SK-N-SH (cell line): ENCODE measurements around the gene CENPL. TPM values are rescaled to one million over a fixed set of nuclear protein-coding genes. Genes with fewer than 3 reads are reported as not detected.

Experiments used
- CTCF ChIA-PET: fragments of 300-600, 350-600 bp; formaldehyde crosslinking; extraction: SDS; loops from one replicate; lab custom pipeline; 2021; lab: Yijun Ruan, JAX
- POLR2A ChIA-PET: fragments of 350-600 bp; sonication (Branson Sonifier 250); formaldehyde crosslinking; extraction: SDS; loops from one replicate; lab custom pipeline; 2020; ENCODE audit warnings: antibody characterized with exemption, inconsistent platforms; lab: Yijun Ruan, JAX
- DNase-seq: peaks from one replicate; pipeline ENCODE4 v3.0.0; 2012
- H2AFZ ChIP-seq: fragments of 200-600 bp; sonication (generic); 2 replicates; pipeline ENCODE4 v1.8.1; 2016; ENCODE audit warnings: antibody characterized with exemption, mild to moderate bottlenecking, low read depth
- H3F3A ChIP-seq: fragments of 200-600 bp; sonication (generic); replicated peaks from 2 replicates; pipeline ENCODE3; 2016; ENCODE audit warnings: antibody characterized with exemption, mild to moderate bottlenecking; ENCODE audit not compliant: insufficient read depth
- H3K27ac ChIP-seq, 2 experiments: fragments of 200-500 bp in 1 of 2; fragments of 200-600 bp in 1 of 2; sonication (Bioruptor generic) in 1 of 2; sonication (generic), shearing (Covaris generic) in 1 of 2; 2 replicates each; pipeline versions ENCODE4 v1.5.1 to v1.6.1; 2014 to 2016; ENCODE audit warnings: low read depth in 2 of 2, inconsistent platforms in 1 of 2, low read length in 1 of 2, mild to moderate bottlenecking in 1 of 2, mixed read lengths in 1 of 2
- H3K27me3 ChIP-seq: fragments of 200-600 bp; sonication (generic), shearing (Covaris generic); 2 replicates; pipeline ENCODE4 v1.6.1; 2016; ENCODE audit warnings: mixed run types; ENCODE audit not compliant: insufficient read depth
- H3K36me3 ChIP-seq, 2 experiments: fragments of 200-500 bp in 1 of 2; fragments of 200-600 bp in 1 of 2; sonication (Bioruptor generic) in 1 of 2; sonication (generic) in 1 of 2; replicated peaks in 1 of 2; 2 replicates each; pipeline versions ENCODE3 to v1.5.1; 2014 to 2016; ENCODE audit warnings: low read length in 1 of 2, mild to moderate bottlenecking in 1 of 2; ENCODE audit not compliant: insufficient read depth in 2 of 2, control insufficient read depth in 1 of 2
- H3K4me1 ChIP-seq, 2 experiments: fragments of 200-500 bp in 1 of 2; fragments of 200-600 bp in 1 of 2; sonication (Bioruptor generic) in 1 of 2; sonication (generic), shearing (Covaris generic) in 1 of 2; 2 replicates each; pipeline versions ENCODE4 v1.5.1 to v1.6.1; 2014 to 2016; ENCODE audit warnings: low read depth in 1 of 2, low read length in 1 of 2, mixed run types in 1 of 2; ENCODE audit not compliant: insufficient read depth in 2 of 2, control insufficient read depth in 1 of 2
- H3K4me2 ChIP-seq: fragments of 200-600 bp; sonication (generic), shearing (Covaris generic); 2 replicates; pipeline ENCODE4 v1.6.1; 2017; ENCODE audit warnings: mixed run types
- H3K4me3 ChIP-seq, 2 experiments: fragments of 200-500 bp in 1 of 2; fragments of 200-600 bp in 1 of 2; sonication (Bioruptor generic) in 1 of 2; sonication (generic), shearing (Covaris generic) in 1 of 2; 2 replicates each; pipeline versions ENCODE4 v1.5.1 to v1.8.1; 2014 to 2016; ENCODE audit warnings: low read depth in 2 of 2, inconsistent platforms in 1 of 2, low read length in 1 of 2, mild to moderate bottlenecking in 1 of 2, mixed read lengths in 1 of 2, moderate library complexity in 1 of 2
- H3K79me2 ChIP-seq: fragments of 200-600 bp; sonication (generic); 2 replicates; pipeline ENCODE4 v1.8.1; 2017; ENCODE audit warnings: mild to moderate bottlenecking; ENCODE audit not compliant: insufficient read depth
- H3K9ac ChIP-seq: fragments of 200-600 bp; sonication (generic); 2 replicates; pipeline ENCODE4 v1.6.1; 2017; ENCODE audit warnings: mixed run types
- H3K9me2 ChIP-seq: fragments of 200-600 bp; sonication (generic); 2 replicates; pipeline ENCODE4 v1.6.1; 2017; ENCODE audit warnings: mixed run types
- H3K9me3 ChIP-seq: fragments of 200-600 bp; sonication (generic); 2 replicates; pipeline ENCODE4 v1.6.1; 2017; ENCODE audit warnings: mixed run types, mild to moderate bottlenecking, moderate library complexity
- H4K20me1 ChIP-seq: fragments of 200-600 bp; sonication (generic); 2 replicates; pipeline ENCODE4 v1.6.1; 2017; ENCODE audit warnings: mild to moderate bottlenecking, mixed run types; ENCODE audit not compliant: insufficient read depth
- CHD2 ChIP-seq: fragments of 150-350 bp; IDR thresholded peaks from 2 replicates; pipeline ENCODE4 v1.6.1; 2018; ENCODE audit warnings: low read length; ENCODE audit not compliant: partially characterized antibody
- ELF1 ChIP-seq: IDR thresholded peaks from 2 replicates; pipeline ENCODE4 v1.4.0; 2012
- EP300 ChIP-seq, 2 experiments: IDR thresholded peaks; 2 replicates each; pipeline versions ENCODE4 v1.4.0 to v1.6.1; 2012; ENCODE audit warnings: borderline replicate concordance in 1 of 2, low read depth in 1 of 2, low read length in 1 of 2
- FOXJ3 ChIP-seq: sonication (generic); formaldehyde crosslinking; IDR thresholded peaks from 2 replicates; pipeline ENCODE4 v1.5.1; 2020; ENCODE audit warnings: mild to moderate bottlenecking, missing genetic modification reagents
- FOXM1 ChIP-seq: IDR thresholded peaks from 2 replicates; pipeline ENCODE4 v1.4.0; 2012; ENCODE audit warnings: low read depth, mild to moderate bottlenecking
- GABPA ChIP-seq: IDR thresholded peaks from 2 replicates; pipeline ENCODE4 v1.4.0; 2012; ENCODE audit warnings: low read depth, mild to moderate bottlenecking
- MEF2A ChIP-seq: IDR thresholded peaks from 2 replicates; pipeline ENCODE4 v1.4.0; 2012; ENCODE audit warnings: low read depth, borderline replicate concordance
- MXI1 ChIP-seq: IDR thresholded peaks from 2 replicates; pipeline ENCODE4 v1.6.1; 2012; ENCODE audit warnings: mild to moderate bottlenecking, low read depth, low read length, improper control_type of control experiment
- NRF1 ChIP-seq: IDR thresholded peaks from 2 replicates; pipeline ENCODE4 v1.6.1; 2012; ENCODE audit warnings: low read depth, mild to moderate bottlenecking, low read length
- RCOR1 ChIP-seq: fragments of 150-350 bp; IDR thresholded peaks from 2 replicates; pipeline ENCODE4 v1.6.1; 2017; ENCODE audit warnings: antibody characterized with exemption, low read length
- REST ChIP-seq: IDR thresholded peaks from 2 replicates; pipeline ENCODE4 v1.6.1; 2012; ENCODE audit warnings: mild to moderate bottlenecking, low read depth, low read length, moderate library complexity
- SIN3A ChIP-seq: IDR thresholded peaks from 2 replicates; pipeline ENCODE4 v1.6.1; 2012; ENCODE audit warnings: low read depth, mild to moderate bottlenecking, low read length, moderate library complexity, borderline replicate concordance
- TAF1 ChIP-seq: IDR thresholded peaks from 2 replicates; pipeline ENCODE4 v1.6.1; 2012; ENCODE audit warnings: low read depth, mild to moderate bottlenecking, low read length, moderate library complexity, borderline replicate concordance
- TCF12 ChIP-seq: IDR thresholded peaks from 2 replicates; pipeline ENCODE4 v1.4.0; 2012
- ZBTB33 ChIP-seq: IDR thresholded peaks from 2 replicates; pipeline ENCODE4 v1.4.0; 2012; ENCODE audit warnings: low read depth, borderline replicate concordance
- WGBS: methylation state at CpG from one replicate; pipeline ENCODE4 v1.1.6; 2017; ENCODE audit warnings: low lambda C conversion rate; 5-methylcytosine and 5-hydroxymethylcytosine counted together
- polyA plus RNA-seq, 3 experiments: library from polyadenylated mRNA; depleted of rRNA; stranded (reverse); fragments of >200 nt; gene quantifications; 2 replicates each; pipeline ENCODE4 v1.2.3, GENCODE V29; 2012
- TF ChIP-seq, protein P1 (sequence below): fragments of 150-350 bp; IDR thresholded peaks from 2 replicates; pipeline ENCODE4 v1.6.1; 2017; ENCODE audit warnings: antibody characterized with exemption, low read length, low read depth, borderline replicate concordance
- TF ChIP-seq, protein P2 (sequence below): IDR thresholded peaks from 2 replicates; pipeline ENCODE4 v1.4.0; 2012; ENCODE audit warnings: low read depth

Gene CENPL
- polyA plus RNA-seq, 1 of the 3 experiments (the other 2 are of a cell fraction) = 4.0 TPM

DNA sequence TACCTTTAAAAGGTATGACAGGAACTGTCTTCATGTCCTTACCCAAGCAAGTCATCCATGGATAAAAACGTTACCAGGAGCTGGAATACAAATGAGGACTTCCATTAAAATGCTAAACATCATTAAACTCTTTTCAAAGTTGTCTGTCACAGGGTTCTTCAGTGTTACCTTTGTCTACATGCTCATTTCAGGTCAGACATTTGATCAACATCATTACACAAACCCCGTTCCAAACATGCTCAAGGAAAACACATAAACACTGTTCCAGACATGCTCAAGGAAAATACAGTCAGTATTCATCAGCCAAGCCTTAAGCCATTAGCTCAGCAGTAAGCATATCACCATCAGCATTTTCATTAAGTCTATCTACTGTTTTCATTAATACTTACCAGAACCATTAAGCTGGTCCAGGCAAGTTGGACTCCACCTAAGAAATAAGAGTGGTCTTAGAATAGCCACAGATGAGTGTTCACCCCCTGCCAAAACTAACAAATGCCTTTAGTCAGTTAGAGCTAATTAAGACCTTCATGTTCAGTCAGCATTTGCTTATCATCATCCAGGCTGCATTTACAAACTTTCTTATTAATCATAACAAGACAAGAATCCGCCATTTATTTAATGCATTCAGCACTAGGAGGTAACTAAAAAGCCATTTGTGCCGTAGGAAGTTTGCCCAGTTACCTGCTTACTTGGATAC, 40.9 kb upstream of the CENPL start:
- H3K4me2 ChIP-seq = peak overlapping the region; percentile 78
- H3K4me1 ChIP-seq = peaks cover 11 to 32% of the 10 kb centered on the region in 2 experiments; a peak in 3 of 4 replicates
- peaks cover 49% of the 10 kb centered on the region for H4K20me1 ChIP-seq
- H3K27me3 ChIP-seq = no peaks in the 10 kb centered on the region
- no peak overlapping the region for H2AFZ ChIP-seq
- H3K36me3 ChIP-seq = peaks cover 50 to 58% of the 10 kb centered on the region in 2 experiments
- H3F3A ChIP-seq = peaks cover 82% of the 10 kb centered on the region
- H3K27ac ChIP-seq = peak overlapping the region; percentile 74 to 94; a peak in 3 of 4 replicates
- H3K79me2 ChIP-seq = peaks cover 35% of the 10 kb centered on the region
- TF ChIP-seq FOXM1 (no peak), CHD2 (peak; percentile 2)
- H3K4me3 ChIP-seq = peak overlapping the region; percentile 82 to 90
- peak overlapping the region; percentile 79 for H3K9ac ChIP-seq
- 2% methylated on average over 4 of the region's 4 CpGs for WGBS
- no peak for DNase-seq
- CTCF ChIA-PET = interaction anchor here (0.9 to 1.2 kb wide), 2 partner anchors 42 to 72 kb away, joined by 3 read pairs; partner anchors contain the start of gene DARS2
- no peaks in the 10 kb centered on the region for H3K9me2 ChIP-seq
- POLR2A ChIA-PET = interaction anchor here (1.6 kb wide), 1 partner anchor 157 kb away, joined by 6 read pairs; the partner anchor contains the start of gene RC3H1
- H3K9me3 ChIP-seq = no peaks in the 10 kb centered on the region

DNA sequence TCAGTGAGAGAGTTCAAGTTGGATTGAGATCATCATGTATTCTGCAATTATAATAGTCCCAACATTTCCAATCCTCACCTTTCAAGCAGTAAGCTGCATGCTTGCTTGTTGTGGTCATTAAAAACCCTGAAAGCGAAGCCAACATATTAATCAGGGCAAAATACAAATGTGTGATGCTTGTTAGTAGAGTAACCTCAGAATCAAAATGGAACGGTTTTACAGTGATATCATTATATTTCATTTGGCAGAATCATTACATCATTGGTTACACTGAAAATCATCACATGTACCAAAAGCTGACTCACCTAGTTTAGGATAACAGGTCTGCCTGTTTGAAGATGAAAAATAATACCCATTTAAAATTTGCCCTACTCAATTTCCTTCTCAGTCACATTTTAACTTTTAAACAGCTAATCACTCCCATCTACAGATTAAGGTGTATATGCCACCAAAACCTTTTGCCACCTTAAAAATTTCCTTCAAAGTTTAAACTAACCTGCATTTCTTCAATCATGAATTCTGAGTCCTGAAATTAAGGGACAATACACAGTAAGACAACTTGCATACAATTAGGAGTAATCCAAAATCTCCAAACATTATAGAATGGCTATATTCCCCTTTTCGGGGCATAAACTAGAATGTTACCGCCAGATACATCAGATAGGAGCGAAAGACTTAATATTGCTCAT, 39.6 kb upstream of the CENPL start:
- POLR2A ChIA-PET = no interaction called here
- peak overlapping the region; percentile 82 to 90 for H3K4me3 ChIP-seq
- H3K79me2 ChIP-seq = peaks cover 35% of the 10 kb centered on the region
- DNase-seq = no peak
- peaks cover 9 to 20% of the 10 kb centered on the region in 2 experiments; a peak in 3 of 4 replicates for H3K4me1 ChIP-seq
- WGBS = 72% methylated on average over 5 of the region's 5 CpGs
- CTCF ChIA-PET = interaction anchor here (0.6 to 0.8 kb wide), 2 partner anchors 22 to 33 kb away, joined by 3 read pairs; no protein-coding TSS in a partner anchor
- H3K9ac ChIP-seq = peak overlapping the region; percentile 79; the same call in 1 of the 2 replicates
- peaks cover 87% of the 10 kb centered on the region for H3F3A ChIP-seq
- H4K20me1 ChIP-seq = peaks cover 49% of the 10 kb centered on the region
- H3K27ac ChIP-seq = peak overlapping the region; percentile 24 to 74; a peak in 3 of 4 replicates
- no peaks in the 10 kb centered on the region for H3K27me3 ChIP-seq
- H3K9me2 ChIP-seq = no peaks in the 10 kb centered on the region
- H3K9me3 ChIP-seq = no peaks in the 10 kb centered on the region
- H3K4me2 ChIP-seq = peak overlapping the region; percentile 78
- no peak overlapping the region for H2AFZ ChIP-seq
- TF ChIP-seq, protein P1, sequence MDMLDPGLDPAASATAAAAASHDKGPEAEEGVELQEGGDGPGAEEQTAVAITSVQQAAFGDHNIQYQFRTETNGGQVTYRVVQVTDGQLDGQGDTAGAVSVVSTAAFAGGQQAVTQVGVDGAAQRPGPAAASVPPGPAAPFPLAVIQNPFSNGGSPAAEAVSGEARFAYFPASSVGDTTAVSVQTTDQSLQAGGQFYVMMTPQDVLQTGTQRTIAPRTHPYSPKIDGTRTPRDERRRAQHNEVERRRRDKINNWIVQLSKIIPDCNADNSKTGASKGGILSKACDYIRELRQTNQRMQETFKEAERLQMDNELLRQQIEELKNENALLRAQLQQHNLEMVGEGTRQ = no peak
- no peak for TF ChIP-seq NRF1
- TF ChIP-seq MEF2A = no peak
- no peak for TF ChIP-seq ELF1
- TF ChIP-seq EP300 (IDR thresholded peaks at IDR 0.05; ENCODE audit: borderline replicate concordance in 1 of 2, low read depth in 1 of 2, low read length in 1 of 2) = no peak
- TF ChIP-seq REST = no peak
- TF ChIP-seq, protein P2, sequence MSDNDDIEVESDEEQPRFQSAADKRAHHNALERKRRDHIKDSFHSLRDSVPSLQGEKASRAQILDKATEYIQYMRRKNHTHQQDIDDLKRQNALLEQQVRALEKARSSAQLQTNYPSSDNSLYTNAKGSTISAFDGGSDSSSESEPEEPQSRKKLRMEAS = no peak
- no peak for TF ChIP-seq ZBTB33
- TF ChIP-seq GABPA = no peak
- TF ChIP-seq MXI1 = no peak
- no peak for TF ChIP-seq FOXM1
- no peak for TF ChIP-seq TAF1
- TF ChIP-seq FOXJ3 (CRISPR knock-in tag) = no peak
- no peak for TF ChIP-seq SIN3A
- TF ChIP-seq RCOR1 = no peak
- TF ChIP-seq TCF12 = no peak
- peaks cover 49 to 66% of the 10 kb centered on the region in 2 experiments for H3K36me3 ChIP-seq
